ENCODE data around the gene GABPB2.

The GABPB2 gene

DNA sequence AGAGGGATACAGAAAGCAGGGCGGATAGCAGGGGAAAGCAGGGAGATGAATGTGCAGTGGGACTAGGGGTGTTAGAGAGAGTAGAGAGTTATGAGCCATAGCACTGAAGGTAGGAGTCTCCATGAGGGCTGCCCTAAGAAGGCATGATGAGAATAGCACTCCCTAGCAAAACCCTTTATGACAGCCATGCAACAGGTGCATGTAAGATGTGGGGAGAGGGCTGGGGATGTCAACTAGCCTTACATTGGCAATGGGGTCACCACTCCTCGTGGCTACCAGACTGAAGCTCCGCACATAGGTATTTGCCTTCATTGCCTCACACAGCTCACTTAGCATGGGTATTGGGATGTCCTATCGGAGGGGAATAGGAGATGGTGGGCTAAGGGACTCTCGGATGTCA, 100.6 kb downstream of the GABPB2 start:
- Mint-ChIP-seq H3K4me1 (peaks cover 17% of the 10 kb centered on the region), H3K27me3 (ENCODE audit: low read depth, poor library complexity) (peaks cover 6% of the 10 kb centered on the region), H3K27ac (peak overlapping the region; percentile 60), H3K36me3 (ENCODE audit: low read depth) (peaks cover 38% of the 10 kb centered on the region), H3K9me3 (no peaks in the 10 kb centered on the region), H3K4me3 (no peak overlapping the region)
- no peak for DNase-seq
- TF ChIP-seq, protein P1, sequence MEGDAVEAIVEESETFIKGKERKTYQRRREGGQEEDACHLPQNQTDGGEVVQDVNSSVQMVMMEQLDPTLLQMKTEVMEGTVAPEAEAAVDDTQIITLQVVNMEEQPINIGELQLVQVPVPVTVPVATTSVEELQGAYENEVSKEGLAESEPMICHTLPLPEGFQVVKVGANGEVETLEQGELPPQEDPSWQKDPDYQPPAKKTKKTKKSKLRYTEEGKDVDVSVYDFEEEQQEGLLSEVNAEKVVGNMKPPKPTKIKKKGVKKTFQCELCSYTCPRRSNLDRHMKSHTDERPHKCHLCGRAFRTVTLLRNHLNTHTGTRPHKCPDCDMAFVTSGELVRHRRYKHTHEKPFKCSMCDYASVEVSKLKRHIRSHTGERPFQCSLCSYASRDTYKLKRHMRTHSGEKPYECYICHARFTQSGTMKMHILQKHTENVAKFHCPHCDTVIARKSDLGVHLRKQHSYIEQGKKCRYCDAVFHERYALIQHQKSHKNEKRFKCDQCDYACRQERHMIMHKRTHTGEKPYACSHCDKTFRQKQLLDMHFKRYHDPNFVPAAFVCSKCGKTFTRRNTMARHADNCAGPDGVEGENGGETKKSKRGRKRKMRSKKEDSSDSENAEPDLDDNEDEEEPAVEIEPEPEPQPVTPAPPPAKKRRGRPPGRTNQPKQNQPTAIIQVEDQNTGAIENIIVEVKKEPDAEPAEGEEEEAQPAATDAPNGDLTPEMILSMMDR (IDR thresholded peaks at IDR 0.05): no peak
